Activated CD4-positive, alpha-beta T cell treated with anti-CD3 and anti-CD28 coated beads, Interleukin-2, amount 50 U/mL, for 1 hour (primary cell): ENCODE measurements around the gene LRRC28.
"Not testable (repeated sequence)": the region's sequence is repeated elsewhere in the genome, so short reads cannot be mapped to it uniquely, and the experiment has no call there.

Source experiments
- DNase-seq: peaks from one replicate; pipeline ENCODE4 v3.0.0-alpha.2; 2020

Gene LRRC28

GRCh38 chr15:99345242-99345641, 94.0 kb downstream of the LRRC28 start:
- no peak for DNase-seq

GRCh38 chr15:99345832-99346462, 94.7 kb downstream of the LRRC28 start:
- DNase-seq: no peak

- DNase-seq: no peak
These were observed 96.3 kb downstream of the LRRC28 start for GRCh38 chr15:99347574-99347973.

- no peak for DNase-seq
These were observed 97.1 kb downstream of the LRRC28 start for GRCh38 chr15:99348412-99348811.

- DNase-seq: no peak
These were observed 99.1 kb downstream of the LRRC28 start for GRCh38 chr15:99350408-99350807.

GRCh38 chr15:99359769-99360168, 108.5 kb downstream of the LRRC28 start:
- DNase-seq: no peak

GRCh38 chr15:99361545-99362185, 110.4 kb downstream of the LRRC28 start:
- DNase-seq: no peak

GRCh38 chr15:99365242-99365641, 114.0 kb downstream of the LRRC28 start:
- no peak for DNase-seq

GRCh38 chr15:99366013-99366412, 114.7 kb downstream of the LRRC28 start:
- no peak for DNase-seq

- DNase-seq: no peak
These were observed 117.5 kb downstream of the LRRC28 start for GRCh38 chr15:99368743-99369142.

- DNase-seq: no peak
These were observed 117.9 kb downstream of the LRRC28 start for GRCh38 chr15:99369196-99369595.

GRCh38 chr15:99371180-99372103, 120.2 kb downstream of the LRRC28 start:
- no peak for DNase-seq

GRCh38 chr15:99385005-99385669, 133.9 kb downstream of the LRRC28 start:
- no peak for DNase-seq

- no peak for DNase-seq
These were observed 134.6 kb downstream of the LRRC28 start for GRCh38 chr15:99385865-99386264.

GRCh38 chr15:99386391-99386790, 135.1 kb downstream of the LRRC28 start:
- DNase-seq: no peak

GRCh38 chr15:99387421-99388168, 136.3 kb downstream of the LRRC28 start:
- DNase-seq: no peak

- no peak for DNase-seq
These were observed 139.4 kb downstream of the LRRC28 start for GRCh38 chr15:99390667-99391066.

- no peak for DNase-seq
These were observed 142.4 kb downstream of the LRRC28 start for GRCh38 chr15:99393641-99394040.

GRCh38 chr15:99396375-99396774, 145.1 kb downstream of the LRRC28 start:
- DNase-seq: no peak

GRCh38 chr15:99399061-99399460, 147.8 kb downstream of the LRRC28 start:
- no peak for DNase-seq

- DNase-seq: no peak
These were observed 148.3 kb downstream of the LRRC28 start for GRCh38 chr15:99399618-99400017.

- not testable (repeated sequence) for DNase-seq
These were observed 149.9 kb downstream of the LRRC28 start for GRCh38 chr15:99401216-99401615.
